HG02840 (cell line): ENCODE data around the gene ULBP2.
"Not testable (repeated sequence)": the region's sequence is repeated elsewhere in the genome, so short reads cannot be mapped to it uniquely, and the experiment has no call there.

ENCODE experiments used
- ATAC-seq: cut with Tn5 transposase; IDR thresholded peaks from one replicate; pipeline ENCODE4 v1.9.1; 2021; ENCODE audit warnings: mild to moderate bottlenecking, moderate library complexity, moderate number of reproducible peaks; ENCODE audit not compliant: unreplicated experiment, low FRiP score

ULBP2 gene

GRCh38 chr6:149964308-149965193 lies 22.7 kb downstream of the ULBP2 start:
- no peak for ATAC-seq

- no peak for ATAC-seq
These were observed 23.6 kb downstream of the ULBP2 start for GRCh38 chr6:149965194-149966020.

DNA sequence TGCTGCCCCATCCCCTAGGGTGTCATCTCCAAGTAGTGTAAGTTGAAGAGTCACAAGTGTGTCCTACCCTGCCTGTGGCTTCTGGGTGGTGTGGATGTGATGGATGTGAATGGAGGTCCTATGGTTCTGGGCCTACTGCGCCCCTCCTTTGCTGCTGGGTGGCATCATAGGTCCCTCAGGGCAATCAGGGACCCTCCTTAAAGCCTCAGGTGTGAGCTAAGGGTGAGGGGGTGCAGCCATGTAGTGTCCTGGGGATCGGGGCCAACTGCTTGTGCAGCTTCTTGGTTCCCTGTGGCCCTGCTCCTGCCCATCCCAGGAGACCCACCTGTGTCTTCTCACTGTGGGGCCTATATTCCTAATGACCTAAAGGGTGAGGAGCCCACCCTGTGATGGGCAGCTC lies 24.5 kb downstream of the ULBP2 start:
- not testable (repeated sequence) for ATAC-seq

DNA sequence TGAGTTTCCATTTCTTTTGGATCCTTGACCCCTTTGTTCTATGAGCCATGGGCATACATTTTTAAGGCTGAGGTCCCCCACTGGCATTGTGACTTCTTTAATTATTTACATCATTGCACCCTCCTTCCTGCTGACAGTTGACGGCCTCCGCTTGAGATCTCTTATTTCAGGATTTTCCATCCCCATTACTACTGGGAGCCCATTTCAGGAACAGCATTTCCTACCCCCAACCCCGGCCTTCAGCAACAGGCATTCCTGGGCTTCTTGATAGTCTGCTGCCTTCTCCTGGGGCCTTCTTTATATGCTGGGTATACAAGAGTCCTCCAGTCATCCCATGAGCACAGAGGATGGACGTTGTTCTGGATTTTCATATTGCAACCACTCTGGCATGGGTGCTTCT lies 25.8 kb downstream of the ULBP2 start:
- ATAC-seq: no peak

GRCh38 chr6:149967999-149968398 lies 26.2 kb downstream of the ULBP2 start:
- not testable (repeated sequence) for ATAC-seq

GRCh38 chr6:149968909-149969308 lies 27.1 kb downstream of the ULBP2 start:
- not testable (repeated sequence) for ATAC-seq

GRCh38 chr6:149969635-149970034 lies 27.8 kb downstream of the ULBP2 start:
- ATAC-seq: no peak

DNA sequence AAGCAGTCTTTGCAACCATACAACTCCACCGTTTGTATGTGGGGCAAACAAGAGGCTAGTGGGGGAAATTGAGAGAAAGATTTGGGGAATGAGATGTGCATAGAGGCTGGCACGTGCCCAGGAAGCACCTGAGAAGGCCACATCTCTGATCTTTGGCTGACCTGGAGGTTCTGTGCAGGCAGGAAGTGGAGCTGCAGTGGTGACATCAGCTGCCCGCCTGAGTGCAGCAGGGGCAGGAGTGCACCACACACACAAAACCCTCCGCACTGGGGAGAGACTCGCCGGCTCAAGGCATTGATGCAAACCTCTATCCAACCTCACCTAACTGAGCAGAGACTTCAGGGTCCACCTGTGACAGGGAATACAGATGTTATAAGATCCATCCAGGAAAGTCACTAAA lies 32.6 kb downstream of the ULBP2 start:
- not testable (repeated sequence) for ATAC-seq

GRCh38 chr6:149974825-149975224 lies 33.0 kb downstream of the ULBP2 start:
- no peak for ATAC-seq

- no peak for ATAC-seq
These were observed 33.6 kb downstream of the ULBP2 start for GRCh38 chr6:149975400-149975799.

DNA sequence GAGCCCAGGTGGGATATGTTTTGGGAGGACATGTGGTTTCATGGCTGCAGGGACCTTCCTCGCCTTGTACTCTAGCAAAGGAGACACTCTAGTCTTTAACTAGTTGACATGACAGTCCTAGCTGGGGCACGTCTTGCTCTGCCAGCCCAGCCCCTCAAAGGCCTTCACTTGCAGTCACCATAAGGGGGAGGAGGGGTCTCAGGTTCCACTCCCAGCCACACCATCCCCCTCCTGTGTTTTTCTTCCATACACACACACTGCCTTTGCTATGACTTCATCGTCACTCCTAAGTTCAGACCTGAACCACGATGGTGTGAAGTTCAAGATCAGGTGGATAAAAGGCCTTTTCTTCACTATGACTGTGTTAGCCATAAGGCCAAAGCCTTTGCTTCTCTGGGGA lies 35.4 kb downstream of the ULBP2 start:
- no peak for ATAC-seq

DNA sequence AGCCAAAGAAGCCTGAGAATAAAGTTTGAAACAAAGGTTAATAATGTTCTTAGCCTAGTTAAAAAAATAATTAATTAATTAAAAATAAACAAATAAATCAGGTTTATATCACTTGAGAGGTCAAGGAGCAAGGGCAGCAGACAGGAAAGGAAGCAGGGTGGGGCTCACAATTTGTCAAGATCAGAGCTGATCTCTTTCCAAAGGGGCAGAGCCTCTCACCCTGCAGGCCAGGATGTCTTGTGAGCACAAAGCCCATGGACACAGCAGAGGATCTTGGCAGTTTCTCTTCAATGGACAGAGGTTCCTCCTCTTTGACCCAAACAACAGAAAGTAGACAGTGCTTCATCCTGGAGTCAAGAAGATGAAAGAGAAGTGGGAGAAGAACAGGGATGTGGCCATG lies 36.8 kb downstream of the ULBP2 start:
- no peak for ATAC-seq

DNA sequence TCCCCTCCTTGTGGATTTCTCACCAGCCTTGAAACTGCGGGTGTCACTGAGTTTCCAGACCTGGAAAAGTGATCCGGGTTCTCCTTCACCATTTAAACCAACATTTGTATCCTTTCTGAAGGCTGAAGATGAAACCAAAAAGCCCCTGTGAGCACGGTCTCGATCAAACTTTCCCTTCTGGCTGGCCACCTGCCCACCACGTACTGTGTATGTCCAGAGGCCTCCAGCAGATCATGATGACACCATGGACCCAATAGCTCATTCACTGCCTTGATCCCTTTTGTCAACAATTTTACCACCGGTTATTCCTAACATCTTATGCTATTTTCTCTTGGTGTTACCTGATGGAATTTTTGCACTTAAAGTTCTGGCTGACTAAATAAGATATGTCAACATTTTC lies 37.5 kb downstream of the ULBP2 start:
- no peak for ATAC-seq

DNA sequence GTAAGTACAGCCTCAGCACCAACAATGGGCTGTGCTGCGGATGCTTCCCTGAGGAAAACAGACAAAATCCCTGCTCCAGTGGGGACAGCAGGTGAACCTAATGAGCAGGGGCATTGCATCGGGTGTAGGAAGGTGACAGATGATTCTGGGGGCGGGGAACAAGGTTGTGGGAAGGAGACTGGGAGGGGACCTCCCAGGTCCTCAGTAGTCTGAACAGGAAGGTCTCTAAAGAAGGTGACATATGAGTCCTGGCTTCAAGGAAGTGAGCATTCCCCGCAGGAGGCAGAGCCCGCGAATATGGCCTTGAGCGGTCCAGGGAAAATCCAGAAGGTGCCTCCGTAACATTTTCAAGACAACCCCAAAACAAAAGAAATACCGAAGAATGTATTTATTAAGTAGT lies 41.3 kb downstream of the ULBP2 start:
- ATAC-seq: no peak

GRCh38 chr6:149984773-149985172 lies 43.0 kb downstream of the ULBP2 start:
- no peak for ATAC-seq

GRCh38 chr6:149985481-149985937 lies 43.7 kb downstream of the ULBP2 start:
- no peak for ATAC-seq

- no peak for ATAC-seq
These were observed 45.8 kb downstream of the ULBP2 start for GRCh38 chr6:149987602-149988107.

- ATAC-seq: no peak
These were observed 46.9 kb downstream of the ULBP2 start for GRCh38 chr6:149988550-149989346.

DNA sequence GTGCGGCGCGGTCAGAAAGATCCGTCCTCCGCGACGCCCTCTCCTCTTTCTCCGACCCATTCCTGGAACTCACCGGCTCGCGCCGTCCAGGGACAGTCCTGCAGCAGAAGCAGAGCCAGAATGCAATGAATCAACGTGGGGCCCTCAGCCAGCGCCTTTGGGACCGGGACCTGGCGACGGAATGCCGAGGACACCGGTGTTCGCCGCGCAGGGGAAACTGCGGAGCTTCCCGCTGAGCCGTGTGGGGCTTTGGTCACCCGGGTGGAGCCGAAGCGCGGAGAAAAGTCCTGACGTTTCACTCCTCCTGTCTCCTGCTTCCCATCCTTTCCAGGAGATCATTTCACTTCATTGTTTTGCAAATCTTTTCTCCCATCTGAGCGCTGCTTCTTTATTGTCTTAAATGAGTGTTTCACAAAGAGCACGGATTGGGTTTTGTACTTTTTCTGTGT lies 48.4 kb downstream of the ULBP2 start:
- no peak for ATAC-seq
